GM10266 (cell line): ENCODE results near the gene CST4.
"Not testable (repeated sequence)": the region's sequence is repeated elsewhere in the genome, so short reads cannot be mapped to it uniquely, and the experiment has no call there.

Experiments used
- DNase-seq: peaks from one replicate; pipeline ENCODE4 v3.0.0; 2012; ENCODE audit errors: extremely low spot score
- CTCF ChIP-seq: IDR thresholded peaks from 2 replicates; pipeline ENCODE4 v1.5.1; 2012; ENCODE audit warnings: mild to moderate bottlenecking, low read depth; ENCODE audit not compliant: control insufficient read depth, insufficient read depth; ENCODE audit errors: missing control alignments

CST4 gene

DNA sequence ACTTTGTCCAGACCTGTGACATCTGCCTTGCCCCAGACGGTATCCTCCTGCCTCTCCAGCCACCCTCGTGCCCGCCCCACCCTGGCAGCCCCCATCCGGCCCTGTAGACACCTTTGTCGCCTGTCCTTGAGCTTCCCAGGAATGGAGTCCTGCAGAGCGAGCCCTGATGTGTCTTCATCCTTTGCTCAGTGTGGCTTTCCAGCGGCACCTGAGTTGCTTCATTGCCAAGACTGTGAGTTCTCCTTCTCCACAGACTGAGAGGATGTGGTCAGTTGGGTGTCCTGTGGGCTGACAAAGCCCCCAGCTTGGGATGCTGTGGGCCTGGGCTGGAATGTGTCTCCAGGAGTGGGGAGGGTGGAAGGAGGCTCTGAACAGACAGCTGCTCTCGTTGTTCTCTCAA is 1.7 kb upstream of the CST4 start:
- TF ChIP-seq CTCF: no peak
- DNase-seq: no peak

- no peak for DNase-seq
- TF ChIP-seq CTCF: no peak
Measured at GRCh38 chr20:23689399-23689690, 507 bp upstream of the CST4 start.

DNA sequence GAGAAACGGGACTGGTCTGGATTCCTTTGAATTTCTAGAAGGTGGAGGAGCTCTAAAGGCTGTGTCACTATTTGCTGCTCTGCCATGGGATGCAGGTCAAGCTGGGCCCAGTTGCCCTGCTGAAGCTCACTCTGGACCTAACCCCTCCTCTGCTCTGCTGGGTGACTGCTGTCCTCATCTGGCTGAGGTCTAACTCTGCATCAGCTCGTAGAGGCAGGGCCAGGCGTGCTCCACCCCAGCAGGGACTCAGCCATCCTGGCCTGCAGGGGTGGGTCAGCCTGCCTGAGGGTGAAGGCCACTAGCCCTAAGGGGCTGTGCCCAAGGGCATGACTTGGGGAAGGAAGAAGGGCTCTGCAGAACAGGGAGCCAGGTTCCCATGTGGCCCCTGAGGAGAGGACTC is 852 bp downstream of the CST4 start:
- DNase-seq: no peak
- TF ChIP-seq CTCF: no peak

- TF ChIP-seq CTCF: no peak
- DNase-seq: no peak
Measured at GRCh38 chr20:23686046-23686750, 2.6 kb downstream of the CST4 start.

GRCh38 chr20:23685529-23685896 is 3.3 kb downstream of the CST4 start:
- DNase-seq: not testable (repeated sequence)

GRCh38 chr20:23684261-23684660 is 4.6 kb downstream of the CST4 start:
- TF ChIP-seq CTCF: no peak
- DNase-seq: no peak

- no peak for DNase-seq
- TF ChIP-seq CTCF: no peak
Measured at GRCh38 chr20:23683807-23684206, 5.0 kb downstream of the CST4 start.

DNA sequence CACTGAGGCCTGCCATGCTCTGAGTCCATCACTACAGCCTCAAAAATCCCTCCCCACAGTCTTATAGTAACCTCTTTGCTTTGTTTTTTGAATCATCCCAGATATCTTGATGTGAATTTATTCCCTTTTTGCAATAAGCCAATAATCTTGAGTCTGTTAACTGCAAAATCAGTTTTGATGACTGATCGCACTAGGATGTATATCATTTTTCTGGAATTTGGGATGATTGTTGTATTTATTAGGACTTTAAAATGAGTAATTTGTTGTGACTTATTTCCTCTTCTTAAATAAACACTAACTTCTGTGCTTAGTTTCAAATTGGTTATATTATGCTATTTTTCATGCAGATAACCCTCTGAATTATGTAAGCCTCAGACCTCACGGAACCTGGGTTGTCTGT is 5.6 kb downstream of the CST4 start:
- DNase-seq: no peak
- TF ChIP-seq CTCF: no peak
